Peyer's patch (tissue), 4 donors: ENCODE measurements around the gene NDUFS2.

Experiments
- CTCF ChIP-seq, 6 experiments: fragments of 450-650 bp in 4 of 6; fragments of 200-600 bp in 2 of 6; sonication (generic) in 1 of 6; IDR thresholded peaks; one replicate each; pipeline ENCODE4 v1.5.1; 2017 to 2019; ENCODE audit warnings: antibody characterized with exemption in 6 of 6, mild to moderate bottlenecking in 3 of 6, moderate library complexity in 1 of 6
- POLR2A ChIP-seq, 2 donors: fragments of 450-650 bp; IDR thresholded peaks; one replicate each; pipeline ENCODE4 v1.5.1; 2017; ENCODE audit warnings: antibody characterized with exemption in 2 of 2, mild to moderate bottlenecking in 2 of 2, moderate library complexity in 2 of 2

DNA sequence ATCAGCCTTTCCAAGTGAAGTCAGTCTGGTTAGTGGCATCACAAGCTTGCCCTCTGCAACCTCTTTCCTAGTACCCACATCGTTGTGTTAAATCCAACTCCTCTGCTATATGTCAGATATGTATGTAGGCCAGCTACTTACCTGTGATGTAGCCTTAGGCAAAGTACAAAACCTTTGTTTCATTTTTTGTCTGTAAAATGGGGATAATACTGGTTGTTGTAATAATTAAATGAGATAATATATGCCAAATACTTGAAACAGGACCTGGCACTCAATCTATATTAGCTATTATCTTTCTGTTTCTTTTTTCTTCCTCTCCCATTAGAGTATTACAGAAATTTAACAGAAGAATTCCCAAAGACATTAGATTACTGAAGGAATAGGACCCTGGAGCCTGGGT is 57.6 kb downstream of the NDUFS2 start:
- TF ChIP-seq POLR2A (IDR thresholded peaks at IDR 0.05), result no peak
- no peak for TF ChIP-seq CTCF (IDR thresholded peaks at IDR 0.05)
